ENCODE measurements around the gene LILRB3.

Gene LILRB3

GRCh38 chr19:54257116-54257480, 34.3 kb upstream of the LILRB3 start, which contains the start of gene LILRB5:
Gene LILRB5, minus strand, starts transcription at chr19:54257273. Its CDS starts 80 bp downstream, at chr19:54257193.
- no peak for TF ChIP-seq CTCF (IDR thresholded peaks at IDR 0.05; ENCODE audit: low read depth, low read length)
- no peak within 1 kb of the TSS for H3K4me3 ChIP-seq (replicated peaks in 1 of 2; ENCODE audit: low read depth in 2 of 2, low read length in 2 of 2)
- no peak for DNase-seq (ENCODE audit: low read depth in 2 of 2)

GRCh38 chr19:54256250-54257115, 33.7 kb upstream of the LILRB3 start:
- no peak overlapping the region for H3K4me3 ChIP-seq (replicated peaks in 1 of 2; ENCODE audit: low read depth in 2 of 2, low read length in 2 of 2)
- TF ChIP-seq CTCF (IDR thresholded peaks at IDR 0.05; ENCODE audit: low read depth, low read length): no peak
- DNase-seq (ENCODE audit: low read depth in 2 of 2): no peak

GRCh38 chr19:54255105-54255775, 32.4 kb upstream of the LILRB3 start:
- no peak for DNase-seq (ENCODE audit: low read depth in 2 of 2)
- no peak for TF ChIP-seq CTCF (IDR thresholded peaks at IDR 0.05; ENCODE audit: low read depth, low read length)
- H3K4me3 ChIP-seq (replicated peaks in 1 of 2; ENCODE audit: low read depth in 2 of 2, low read length in 2 of 2): no peak overlapping the region

GRCh38 chr19:54254195-54254906, 31.5 kb upstream of the LILRB3 start:
- DNase-seq (ENCODE audit: low read depth in 2 of 2): no peak
- TF ChIP-seq CTCF (IDR thresholded peaks at IDR 0.05; ENCODE audit: low read depth, low read length): no peak
- H3K4me3 ChIP-seq (replicated peaks in 1 of 2; ENCODE audit: low read depth in 2 of 2, low read length in 2 of 2): no peak overlapping the region

- H3K4me3 ChIP-seq (replicated peaks in 1 of 2; ENCODE audit: low read depth in 2 of 2, low read length in 2 of 2): no peak overlapping the region
- no peak for TF ChIP-seq CTCF (IDR thresholded peaks at IDR 0.05; ENCODE audit: low read depth, low read length)
- no peak for DNase-seq (ENCODE audit: low read depth in 2 of 2)
Measured at GRCh38 chr19:54253331-54254194, 30.8 kb upstream of the LILRB3 start.

- TF ChIP-seq CTCF (IDR thresholded peaks at IDR 0.05; ENCODE audit: low read depth, low read length): no peak
- DNase-seq (ENCODE audit: low read depth in 2 of 2): no peak
- H3K4me3 ChIP-seq (replicated peaks in 1 of 2; ENCODE audit: low read depth in 2 of 2, low read length in 2 of 2): no peak overlapping the region
Measured at GRCh38 chr19:54252845-54253244, 30.0 kb upstream of the LILRB3 start.

Measured in cardiac fibroblast (primary cell).